HG02759 (cell line): Measurements from ENCODE around the gene TMTC3.
"Not testable (repeated sequence)": the region's sequence is repeated elsewhere in the genome, so short reads cannot be mapped to it uniquely, and the experiment has no call there.

Experiments
- ATAC-seq: cut with Tn5 transposase; IDR thresholded peaks from one replicate; pipeline ENCODE4 v1.9.1; 2021; ENCODE audit warnings: mild to moderate bottlenecking, moderate library complexity; ENCODE audit not compliant: unreplicated experiment

TMTC3 gene

GRCh38 chr12:88163371-88163770 is 21.3 kb downstream of the TMTC3 start:
- ATAC-seq, result no peak

- no peak for ATAC-seq
Measured at GRCh38 chr12:88166179-88166578, 24.1 kb downstream of the TMTC3 start.

DNA sequence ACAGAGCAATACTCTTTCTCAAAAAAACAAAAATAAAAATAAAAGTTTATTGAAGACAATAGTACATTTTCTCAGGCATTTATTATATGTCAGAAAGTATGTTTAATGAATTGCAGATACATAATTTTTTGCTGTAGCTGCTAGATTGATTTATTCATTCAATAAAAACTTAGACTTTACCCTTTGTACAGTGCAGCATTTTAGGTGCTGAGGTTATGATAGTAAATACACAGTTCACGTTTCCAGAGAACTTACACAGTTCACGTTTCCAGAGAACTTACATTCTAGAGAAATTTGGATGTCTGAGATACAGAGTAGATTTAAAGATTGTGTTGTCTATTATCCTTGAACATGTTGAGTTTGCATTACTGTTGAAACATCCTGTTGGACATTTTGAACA is 25.3 kb downstream of the TMTC3 start:
- ATAC-seq, result no peak

- ATAC-seq, result no peak
Measured at GRCh38 chr12:88172844-88173407, 30.8 kb downstream of the TMTC3 start.

- ATAC-seq, result no peak
Measured at GRCh38 chr12:88175544-88175943, 33.4 kb downstream of the TMTC3 start.

GRCh38 chr12:88179436-88180014 is 37.4 kb downstream of the TMTC3 start:
- ATAC-seq, result no peak

DNA sequence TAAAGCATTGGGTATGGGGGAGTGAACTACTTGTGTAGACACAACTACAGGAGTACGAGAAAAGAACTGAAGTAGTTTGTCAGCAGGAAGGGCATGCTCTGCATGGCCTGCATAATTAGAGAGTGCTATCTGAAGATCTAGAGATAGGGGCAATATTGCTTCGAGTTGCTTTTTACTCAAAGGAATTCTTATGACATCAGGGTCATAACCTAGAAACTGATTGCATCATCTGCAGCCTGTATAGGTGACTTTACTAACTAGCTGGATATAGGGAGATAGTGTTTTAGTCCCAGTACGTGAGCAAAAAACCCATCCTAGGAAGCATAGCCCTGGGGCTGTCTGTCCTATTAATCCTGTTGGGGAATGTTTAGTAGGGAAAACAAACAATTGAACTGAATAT is 39.8 kb downstream of the TMTC3 start:
- no peak for ATAC-seq

DNA sequence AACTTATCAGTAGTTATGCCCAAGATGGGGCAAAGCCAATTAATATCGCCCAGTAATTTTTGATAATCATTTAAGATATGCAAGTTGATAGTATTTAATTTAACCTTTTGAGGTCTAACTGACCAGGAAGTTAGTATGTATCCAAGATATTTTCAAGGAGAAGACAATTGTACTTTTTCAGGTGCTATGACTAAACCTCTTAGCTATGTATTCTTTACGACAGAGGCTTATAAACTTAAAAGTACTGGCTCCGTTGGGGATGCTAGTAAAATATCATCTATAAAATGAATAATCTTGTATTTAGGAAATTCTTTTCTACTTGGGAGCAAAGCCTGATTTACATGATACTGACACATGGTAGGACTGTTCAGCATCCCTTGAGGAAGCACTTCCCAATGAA is 40.3 kb downstream of the TMTC3 start:
- ATAC-seq, result no peak

- ATAC-seq, result no peak
Measured at GRCh38 chr12:88184196-88184595, 42.1 kb downstream of the TMTC3 start.

- ATAC-seq, result no peak
Measured at GRCh38 chr12:88185279-88185678, 43.2 kb downstream of the TMTC3 start.

DNA sequence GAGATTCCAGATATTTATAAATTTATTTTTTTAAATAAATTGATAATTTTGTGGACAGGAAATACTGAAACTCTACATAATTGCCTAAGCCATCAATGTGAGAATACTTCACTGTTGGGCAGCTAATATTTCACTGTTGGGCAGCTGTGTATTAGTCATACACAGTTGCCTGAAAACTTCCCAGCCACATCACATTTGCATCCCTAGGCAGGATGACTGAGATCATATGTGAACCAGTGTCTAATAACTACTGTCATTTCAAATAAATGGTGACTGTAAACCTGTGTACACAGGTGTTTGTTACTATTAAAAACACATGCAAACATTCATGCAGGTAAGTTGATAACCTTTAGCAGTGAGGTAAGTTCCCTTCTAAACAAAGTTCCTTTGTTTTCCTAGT is 43.9 kb downstream of the TMTC3 start:
- peak; percentile 90 for ATAC-seq

- ATAC-seq, result no peak
Measured at GRCh38 chr12:88187571-88187970, 45.5 kb downstream of the TMTC3 start.

DNA sequence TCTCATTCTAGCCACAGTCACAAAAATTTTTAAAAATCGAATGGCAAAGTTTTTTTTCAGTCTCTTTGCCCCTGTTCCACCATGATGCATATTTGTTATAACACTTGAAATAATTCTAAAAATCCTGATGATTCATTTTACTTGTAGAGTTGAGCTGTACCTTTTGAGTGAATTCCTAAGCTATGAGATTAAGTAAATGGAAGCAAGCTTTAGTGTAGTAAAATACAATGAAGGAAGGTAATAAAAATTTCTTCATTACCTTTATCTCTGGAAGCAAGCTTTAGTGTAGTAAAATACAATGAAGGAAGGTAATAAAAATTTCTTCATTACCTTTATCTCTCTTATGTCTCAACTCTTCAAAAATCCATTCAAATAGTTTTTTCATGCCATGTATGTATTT is 46.1 kb downstream of the TMTC3 start:
- ATAC-seq, result no peak

- ATAC-seq, result no peak
Measured at GRCh38 chr12:88192426-88192825, 50.3 kb downstream of the TMTC3 start.

GRCh38 chr12:88194868-88195267 is 52.8 kb downstream of the TMTC3 start:
- no peak for ATAC-seq

DNA sequence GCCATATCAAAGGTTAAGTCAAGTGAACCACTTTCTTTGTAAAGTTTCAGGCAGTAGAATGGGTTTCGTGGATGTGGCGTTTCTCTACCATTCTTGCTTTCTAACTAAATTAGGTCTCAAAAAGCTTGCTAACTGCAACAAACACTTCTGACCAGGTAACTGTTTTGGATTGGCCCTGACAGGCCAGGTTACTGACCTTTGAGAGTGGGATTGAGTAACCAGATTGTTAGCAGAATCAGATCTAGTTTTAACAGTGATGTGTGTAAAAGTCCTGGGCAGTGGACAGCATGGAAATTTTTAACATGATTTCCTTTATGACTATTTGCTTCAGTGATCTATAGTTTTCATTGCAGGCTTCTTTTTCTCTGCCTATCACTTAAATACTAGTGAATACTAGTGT is 57.9 kb downstream of the TMTC3 start:
- ATAC-seq, result no peak

GRCh38 chr12:88202500-88202899 is 60.4 kb downstream of the TMTC3 start:
- no peak for ATAC-seq

DNA sequence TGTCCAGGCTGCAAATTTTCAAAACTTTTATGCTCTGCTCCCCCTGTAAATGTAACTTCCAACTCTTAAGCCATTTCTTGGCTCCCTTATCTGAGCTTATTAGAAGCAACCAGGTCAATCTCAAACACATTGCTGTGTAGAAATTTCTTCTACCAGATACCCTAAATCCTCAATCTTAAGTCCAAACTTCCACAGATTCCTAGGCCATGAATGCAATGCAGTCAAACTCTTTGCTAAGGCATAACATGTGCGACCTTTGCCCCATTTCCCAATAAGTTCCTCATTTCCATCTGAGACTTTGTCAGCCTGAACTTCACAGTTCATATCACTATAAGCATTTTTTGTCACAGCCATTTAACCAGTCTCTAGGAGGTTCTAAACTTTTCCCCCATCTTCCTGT is 64.5 kb downstream of the TMTC3 start:
- no peak for ATAC-seq

GRCh38 chr12:88207921-88208620 is 66.0 kb downstream of the TMTC3 start:
- no peak for ATAC-seq

GRCh38 chr12:88208661-88209060 is 66.6 kb downstream of the TMTC3 start:
- ATAC-seq, result no peak

DNA sequence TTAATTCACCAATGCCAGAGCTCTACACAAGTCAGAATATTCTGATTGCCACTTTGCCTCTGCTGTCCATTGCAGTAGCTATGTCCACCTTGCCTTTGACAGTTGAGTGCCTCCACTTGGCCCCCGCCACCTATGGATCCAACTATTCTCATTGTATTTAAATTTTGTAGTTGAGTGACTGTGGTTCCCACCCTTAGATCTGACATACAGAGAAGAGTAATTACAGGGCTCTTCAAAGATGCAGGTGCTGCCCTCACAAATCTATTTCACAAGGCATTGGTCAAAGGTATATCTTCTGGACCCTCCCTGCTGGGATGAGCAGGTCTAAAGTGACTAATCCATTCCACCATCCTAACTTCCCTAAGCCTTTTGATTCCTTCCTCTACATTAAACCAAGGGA is 68.2 kb downstream of the TMTC3 start:
- not testable (repeated sequence) for ATAC-seq

GRCh38 chr12:88218293-88218692 is 76.2 kb downstream of the TMTC3 start:
- no peak for ATAC-seq

GRCh38 chr12:88219861-88220260 is 77.8 kb downstream of the TMTC3 start:
- no peak for ATAC-seq
